K562 (cell line): ENCODE measurements around the gene KAZN. TPM values are rescaled to one million over a fixed set of nuclear protein-coding genes. Genes with fewer than 3 reads are reported as not detected.

Source experiments
- ATAC-seq: fragments of 200-7000 bp; cut with Tn5 transposase; 3 replicates; pipeline ENCODE4 v1.9.1; 2020; ENCODE audit warnings: moderate library complexity
- BruUV-seq: library from RNA; stranded (reverse); fragments of 400-500 nt; replicated peaks from 2 replicates; lab custom pipeline; 2021; lab: Mats Ljungman, UMichigan
- CTCF ChIA-PET: fragments of 300-600 bp; formaldehyde crosslinking; extraction: SDS; loops from one replicate; lab custom pipeline; 2021; ENCODE audit warnings: low intra/inter-chr PET ratio; lab: Yijun Ruan, JAX
- POLR2A ChIA-PET: fragments of 300-600, 350-650 bp; sonication (Branson Sonifier 250); formaldehyde crosslinking; extraction: SDS; loops from one replicate; lab custom pipeline; 2021; ENCODE audit warnings: antibody characterized with exemption, inconsistent platforms; lab: Yijun Ruan, JAX
- DNase-seq, 4 experiments: peaks; one replicate each; pipeline versions ENCODE4 v3.0.0 to v3.0.0-alpha.2; 2011 to 2018; ENCODE audit warnings: low spot score in 3 of 4, mixed read lengths in 3 of 4; ENCODE audit errors: extremely low read depth in 1 of 4
- FAIRE-seq: peaks from 2 replicates; lab custom pipeline; 2011; peaks lifted over from hg19 to GRCh38; lab: Jason Lieb, UNC
- H2AFZ ChIP-seq: 2 replicates; pipeline ENCODE4 v1.6.0; 2011; ENCODE audit warnings: low read depth, low read length, control low read depth, inconsistent platforms
- H3K27ac ChIP-seq: fragments of 200-600 bp; 3 replicates; pipeline ENCODE4 v1.8.0; 2011; ENCODE audit warnings: low read depth, mild to moderate bottlenecking, control low read depth, inconsistent platforms, low read length, moderate library complexity, mixed read lengths; ENCODE audit errors: extremely low read depth
- H3K27me3 ChIP-seq, 2 experiments: fragments of 300-600 bp in 1 of 2; 2 replicates in 1 of 2; 3 replicates in 1 of 2; pipeline versions ENCODE4 v1.6.0 to v1.8.0; 2011; ENCODE audit warnings: inconsistent platforms in 2 of 2, low read length in 2 of 2, mild to moderate bottlenecking in 1 of 2, mixed read lengths in 1 of 2, moderate library complexity in 1 of 2; ENCODE audit not compliant: control insufficient read depth in 2 of 2, insufficient read depth in 2 of 2
- H3K36me3 ChIP-seq: fragments of 300-600 bp; 3 replicates; pipeline ENCODE4 v1.8.0; 2011; ENCODE audit warnings: mild to moderate bottlenecking, low read length, inconsistent platforms; ENCODE audit not compliant: control insufficient read depth, insufficient read depth
- H3K4me1 ChIP-seq, 2 experiments: fragments of 200-600 bp in 1 of 2; replicated peaks in 1 of 2; 2 replicates in 1 of 2; 3 replicates in 1 of 2; pipeline versions ENCODE4 v1.5.1 to v1.8.0; 2011; ENCODE audit warnings: inconsistent platforms in 2 of 2, low read length in 2 of 2, mild to moderate bottlenecking in 1 of 2, mixed read lengths in 1 of 2, moderate library complexity in 1 of 2; ENCODE audit not compliant: control insufficient read depth in 2 of 2, insufficient read depth in 2 of 2
- H3K4me2 ChIP-seq: 2 replicates; pipeline ENCODE4 v1.6.1; 2011; ENCODE audit warnings: low read length, control low read depth, inconsistent platforms, mixed read lengths; ENCODE audit not compliant: insufficient read depth
- H3K4me3 ChIP-seq: fragments of 200-600 bp; sonication (generic), shearing (Covaris generic); 2 replicates; pipeline ENCODE4 v1.5.1; 2016; ENCODE audit warnings: control low read depth, inconsistent platforms
- H3K79me2 ChIP-seq: fragments of 200-600 bp; 3 replicates; pipeline ENCODE4 v1.8.0; 2011; ENCODE audit warnings: low read length, inconsistent platforms; ENCODE audit not compliant: control insufficient read depth, insufficient read depth
- H3K9ac ChIP-seq, 2 experiments: 2 replicates each; pipeline versions ENCODE4 v1.6.0 to v1.6.1; 2011; ENCODE audit warnings: low read depth in 2 of 2, low read length in 2 of 2, control low read depth in 1 of 2, inconsistent platforms in 1 of 2, mild to moderate bottlenecking in 1 of 2, mixed read lengths in 1 of 2; ENCODE audit not compliant: insufficient read depth in 1 of 2
- H3K9me1 ChIP-seq: one replicate; pipeline ENCODE4 v1.6.0; 2011; ENCODE audit warnings: inconsistent platforms, mild to moderate bottlenecking, low read length, moderate library complexity; ENCODE audit not compliant: control insufficient read depth, insufficient read depth
- H3K9me3 ChIP-seq: replicated peaks from 2 replicates; pipeline ENCODE4 v1.5.1; 2011; ENCODE audit warnings: low read depth, low read length, inconsistent platforms; ENCODE audit not compliant: control insufficient read depth, insufficient read depth
- H4K20me1 ChIP-seq: replicated peaks from 2 replicates; pipeline ENCODE4 v1.6.1; 2011; ENCODE audit warnings: low read length, inconsistent platforms, mixed read lengths; ENCODE audit not compliant: control insufficient read depth, insufficient read depth
- CC2D1A ChIP-seq: fragments of 450-650 bp; IDR thresholded peaks from 2 replicates; pipeline ENCODE4 v1.6.1; 2017; ENCODE audit warnings: mild to moderate bottlenecking
- CHAMP1 ChIP-seq: fragments of 450-650 bp; IDR thresholded peaks from 2 replicates; pipeline ENCODE4 v1.6.1; 2016; ENCODE audit warnings: mild to moderate bottlenecking
- CREB3 ChIP-seq: fragments of 450-650 bp; conservative IDR thresholded peaks from 2 replicates; pipeline ENCODE4 v1.6.1; 2016; ENCODE audit warnings: missing genetic modification characterization, low read depth, mild to moderate bottlenecking, missing compliant biosample characterization, moderate library complexity
- LEF1 ChIP-seq: fragments of 450-650 bp; IDR thresholded peaks from 2 replicates; pipeline ENCODE4 v1.6.1; 2016; ENCODE audit warnings: mild to moderate bottlenecking
- NFE2L1 ChIP-seq: fragments of 450-650 bp; IDR thresholded peaks from 2 replicates; pipeline ENCODE4 v1.6.1; 2016; ENCODE audit warnings: missing genetic modification characterization, low read depth, mild to moderate bottlenecking, missing compliant biosample characterization, moderate library complexity, borderline replicate concordance
- NR4A1 ChIP-seq, 2 experiments: fragments of 250-450 bp in 1 of 2; fragments of 450-650 bp in 1 of 2; sonication (Bioruptor Pico) in 1 of 2; IDR thresholded peaks; 2 replicates each; pipeline versions ENCODE4 v1.4.0 to v1.6.1; 2016 to 2020; ENCODE audit warnings: mild to moderate bottlenecking in 2 of 2, missing compliant biosample characterization in 1 of 2, missing genetic modification characterization in 1 of 2, moderate library complexity in 1 of 2
- POLR3A ChIP-seq: IDR thresholded peaks from 2 replicates; pipeline ENCODE4 v1.6.1; 2011; ENCODE audit warnings: borderline replicate concordance, mild to moderate bottlenecking, moderate library complexity; ENCODE audit not compliant: insufficient read length, insufficient read depth; ENCODE audit errors: extremely low read depth
- SMARCE1 ChIP-seq: fragments of 450-650 bp; IDR thresholded peaks from 2 replicates; pipeline ENCODE4 v1.7.1; 2016; ENCODE audit warnings: mild to moderate bottlenecking
- SRF ChIP-seq, 2 experiments: fragments of 250-450, 450-650 bp in 1 of 2; sonication (Bioruptor Pico) in 1 of 2; sonication (generic) in 1 of 2; formaldehyde crosslinking; IDR thresholded peaks; 2 replicates each; pipeline versions ENCODE4 v1.5.0 to v1.5.1; 2020 to 2022; ENCODE audit warnings: mild to moderate bottlenecking in 1 of 2, missing genetic modification reagents in 1 of 2
- XRCC4 ChIP-seq: IDR thresholded peaks from one replicate; pipeline ENCODE4 v1.6.1; 2011; ENCODE audit not compliant: insufficient read depth, insufficient read length; ENCODE audit errors: extremely low read depth
- ZFPM2 ChIP-seq: fragments of 250-450 bp; sonication (Bioruptor Pico); IDR thresholded peaks from 2 replicates; pipeline ENCODE4 v1.5.1; 2022; ENCODE audit warnings: mild to moderate bottlenecking
- ZKSCAN1 ChIP-seq: fragments of 150-350 bp; IDR thresholded peaks from 2 replicates; pipeline ENCODE4 v1.6.1; 2016; ENCODE audit warnings: low read depth, low read length
- ZNF589 ChIP-seq: fragments of 200-800 bp; sonication (Bioruptor generic); IDR thresholded peaks from 2 replicates; pipeline ENCODE4 v1.6.1; 2016; ENCODE audit warnings: low read depth, missing genetic modification characterization, missing compliant biosample characterization
- WGBS: fragments of 100-300 bp; shearing (Covaris generic); methylation state at CpG from one replicate; pipeline ENCODE4 v1.1.6; 2016; ENCODE audit warnings: low coverage, mixed read lengths; ENCODE audit not compliant: insufficient coverage; ENCODE audit errors: missing lambda C conversion rate; 5-methylcytosine and 5-hydroxymethylcytosine counted together
- in situ Hi-C: fragments of 300-500 bp; cut with MboI; formaldehyde crosslinking; loops from 4 replicates; pipeline ENCODE4 v1.15.0; 2018; ENCODE audit warnings: inconsistent platforms, mixed read lengths
- intact Hi-C: fragments of 100-400 bp; cut with micrococcal nuclease; formaldehyde crosslinking; loops from 2 replicates; pipeline ENCODE4 v1.14.2; 2022
- polyA plus RNA-seq, 8 experiments: library from polyadenylated mRNA; depleted of rRNA in 4 of 8; stranded (reverse) in 5 of 8; unstranded in 3 of 8; fragments of >200 nt; fragmentation: Nextera tagmentation in 2 of 8; fragmentation: Illumina TruSeq in 1 of 8; extraction: Ambion mirVana in 2 of 8; extraction: Trizol in 1 of 8; gene quantifications; 2 replicates each; pipeline versions ENCODE4 v1.2.1 to v1.2.3, GENCODE V29; 2011 to 2014; ENCODE audit warnings: inconsistent platforms in 1 of 8, missing spikeins in 1 of 8
- total RNA-seq, 7 experiments: library from RNA; depleted of rRNA in 6 of 7; stranded (reverse); fragments of >200 nt in 6 of 7; fragmentation: Illumina TruSeq in 2 of 7; extraction: Trizol in 2 of 7; gene quantifications; 2 replicates each; pipeline versions ENCODE4 v1.2.1 to v1.2.3, GENCODE V29; 2011 to 2021; ENCODE audit warnings: low replicate concordance in 1 of 7

KAZN gene
- total and polyA plus RNA-seq, 9 of the 15 experiments (the other 6 are each of a cell fraction or from before 2014, with no cell fraction given) = 2.1 to 21.6 (median 5.4) TPM

- 0% methylated on average over 3 of the region's 3 CpGs for WGBS
- Histone ChIP-seq H3K79me2 (no peaks in the 10 kb centered on the region), H4K20me1 (peaks cover 6% of the 10 kb centered on the region; the same call in 1 of the 2 replicates), H3K9ac (no peak overlapping the region), H2AFZ (no peak overlapping the region), H3K36me3 (no peaks in the 10 kb centered on the region), H3K27me3 (peaks cover 0 to 2% of the 10 kb centered on the region in 2 experiments; a peak in 3 of 5 replicates), H3K27ac (no peak overlapping the region), H3K4me3 (no peak overlapping the region), H3K9me1 (no peaks in the 10 kb centered on the region), H3K4me1 (no peaks in the 10 kb centered on the region), H3K9me3 (no peaks in the 10 kb centered on the region), H3K4me2 (no peak overlapping the region)
- in situ Hi-C loops = no loop called here
- CTCF ChIA-PET = no interaction called here
- ATAC-seq = no peak
- intact Hi-C loops = no loop called here
- TF ChIP-seq ZKSCAN1 (no peak), POLR3A (no peak), CREB3 (tag) (no peak)
- BruUV-seq = no TSS peak
- no peak for DNase-seq
- FAIRE-seq = no peak
- POLR2A ChIA-PET = interaction anchor here (2.1 kb wide), 1 partner anchor 10 kb away, joined by 7 read pairs; no protein-coding TSS in a partner anchor
Observed at GRCh38 chr1:14647777-14648176, 49.3 kb downstream of the KAZN start.

GRCh38 chr1:14648391-14648790 is 49.9 kb downstream of the KAZN start:
- intact Hi-C loops (no loop called here), in situ Hi-C loops (no loop called here)
- H3K9me1 ChIP-seq = no peaks in the 10 kb centered on the region
- ATAC-seq = no peak
- no TSS peak for BruUV-seq
- no peak for FAIRE-seq
- no peak overlapping the region for H3K27ac ChIP-seq
- WGBS = 3% methylated on average over 3 of the region's 3 CpGs
- H3K79me2 ChIP-seq = no peaks in the 10 kb centered on the region
- peaks cover 0 to 2% of the 10 kb centered on the region in 2 experiments; a peak in 3 of 5 replicates for H3K27me3 ChIP-seq
- DNase-seq = no peak
- H3K4me1 ChIP-seq = no peaks in the 10 kb centered on the region
- ChIA-PET CTCF (no interaction called here), POLR2A (interaction anchor here (1.2 to 2.1 kb wide), 2 partner anchors 9 to 23 kb away, joined by 3 to 7 read pairs; no protein-coding TSS in a partner anchor)
- no peak overlapping the region for H3K4me3 ChIP-seq
- no peaks in the 10 kb centered on the region for H3K9me3 ChIP-seq
- H4K20me1 ChIP-seq = peaks cover 9% of the 10 kb centered on the region; the same call in 1 of the 2 replicates
- no peaks in the 10 kb centered on the region for H3K36me3 ChIP-seq
- no peak overlapping the region for H3K4me2 ChIP-seq
- H2AFZ ChIP-seq = no peak overlapping the region
- no peak overlapping the region for H3K9ac ChIP-seq
- no peak for TF ChIP-seq XRCC4
- no peak for TF ChIP-seq NFE2L1 (tag)
- TF ChIP-seq ZNF589 (CRISPR knock-in tag) = no peak
- TF ChIP-seq LEF1 = no peak
- TF ChIP-seq SRF (CRISPR knock-in tag; IDR thresholded peaks at IDR 0.05) = no peak
- no peak for TF ChIP-seq CHAMP1
- no peak for TF ChIP-seq SMARCE1
- TF ChIP-seq ZFPM2 = no peak
- no peak for TF ChIP-seq NR4A1 (CRISPR knock-in tag; IDR thresholded peaks at IDR 0.05)
- no peak for TF ChIP-seq NR4A1 (tag; IDR thresholded peaks at IDR 0.05)
- no peak for TF ChIP-seq CC2D1A
